GM12878 (cell line): ENCODE measurements around the gene HCN3. TPM values are rescaled to one million over a fixed set of nuclear protein-coding genes. Genes with fewer than 3 reads are reported as not detected.

Experiments
- ATAC-seq: fragments of 200-7000 bp; cut with Tn5 transposase; 3 replicates; pipeline ENCODE4 v1.9.1; 2020; ENCODE audit warnings: mild to moderate bottlenecking, moderate library complexity
- BruUV-seq: library from RNA; stranded (reverse); fragments of 400-500 nt; replicated peaks from 2 replicates; lab custom pipeline; 2021; lab: Mats Ljungman, UMichigan
- CTCF ChIA-PET: fragments of 300-600 bp; sonication (Branson Sonifier 250); formaldehyde crosslinking; extraction: SDS; loops from one replicate; lab custom pipeline; 2021; ENCODE audit warnings: inconsistent platforms; lab: Yijun Ruan, JAX
- POLR2A ChIA-PET: fragments of 350-600 bp; formaldehyde crosslinking; extraction: SDS; loops from one replicate; lab custom pipeline; 2021; ENCODE audit warnings: inconsistent platforms; lab: Charles Lee
- RAD21 ChIA-PET: fragments of 300-600 bp; sonication (Branson Sonifier 250); formaldehyde crosslinking; loops from one replicate; lab custom pipeline; 2023; ENCODE audit warnings: antibody characterized with exemption; ENCODE audit not compliant: unreplicated experiment; lab: Charles Lee
- SMC1A ChIA-PET: fragments of 300-600 bp; sonication (Branson Sonifier 250); formaldehyde crosslinking; loops from one replicate; lab custom pipeline; 2023; ENCODE audit not compliant: unreplicated experiment, uncharacterized antibody; lab: Charles Lee
- DNase-seq: peaks from one replicate; pipeline ENCODE4 v3.0.0-alpha.2; 2011; ENCODE audit warnings: low read depth, low spot score
- FAIRE-seq: peaks from 3 replicates; lab custom pipeline; 2011; peaks lifted over from hg19 to GRCh38; lab: Jason Lieb, UNC
- H2AFZ ChIP-seq: 2 replicates; pipeline ENCODE4 v1.6.0; 2011; ENCODE audit warnings: low read depth, low read length, control low read depth; ENCODE audit not compliant: control insufficient read depth
- H3K27ac ChIP-seq: 2 replicates; pipeline ENCODE4 v1.5.1; 2011; ENCODE audit warnings: control low read depth; ENCODE audit not compliant: control insufficient read depth, insufficient read depth
- H3K27me3 ChIP-seq, 2 experiments: replicated peaks in 1 of 2; 2 replicates each; pipeline versions ENCODE4 v1.6.0 to v1.6.1; 2011; ENCODE audit warnings: low read length in 1 of 2; ENCODE audit not compliant: control insufficient read depth in 2 of 2, insufficient read depth in 2 of 2
- H3K36me3 ChIP-seq, 2 experiments: 2 replicates each; pipeline ENCODE4 v1.5.1; 2011; ENCODE audit warnings: low read length in 1 of 2; ENCODE audit not compliant: control insufficient read depth in 2 of 2, insufficient read depth in 2 of 2
- H3K4me1 ChIP-seq: 2 replicates; pipeline ENCODE4 v1.6.1; 2011; ENCODE audit warnings: mild to moderate bottlenecking, low read length, moderate library complexity, mixed read lengths; ENCODE audit not compliant: control insufficient read depth, insufficient read depth
- H3K4me2 ChIP-seq: 2 replicates; pipeline ENCODE4 v1.6.0; 2011; ENCODE audit warnings: control low read depth; ENCODE audit not compliant: control insufficient read depth, insufficient read depth
- H3K4me3 ChIP-seq: fragments of 200-600 bp; sonication (generic); 2 replicates; pipeline ENCODE4 v1.5.1; 2016
- H3K79me2 ChIP-seq: 2 replicates; pipeline ENCODE4 v1.6.0; 2011; ENCODE audit warnings: low read length; ENCODE audit not compliant: control insufficient read depth, insufficient read depth
- H3K9ac ChIP-seq: 2 replicates; pipeline ENCODE4 v1.8.0; 2011; ENCODE audit warnings: low read length, control low read depth, mixed read lengths; ENCODE audit not compliant: control insufficient read depth, insufficient read depth
- H3K9me3 ChIP-seq: replicated peaks from 3 replicates; pipeline ENCODE4 v1.5.1; 2011; ENCODE audit warnings: mild to moderate bottlenecking, low read length; ENCODE audit not compliant: control insufficient read depth, insufficient read depth
- H4K20me1 ChIP-seq: 2 replicates; pipeline ENCODE4 v1.6.0; 2011; ENCODE audit not compliant: control insufficient read depth, insufficient read depth
- BMI1 ChIP-seq: fragments of 450-650 bp; IDR thresholded peaks from 2 replicates; pipeline ENCODE4 v1.6.1; 2016; ENCODE audit warnings: mild to moderate bottlenecking, moderate library complexity, borderline replicate concordance
- ETV6 ChIP-seq, 2 experiments: fragments of 450-650 bp in 1 of 2; IDR thresholded peaks in 1 of 2; conservative IDR thresholded peaks in 1 of 2; 2 replicates each; pipeline ENCODE4 v1.6.1; 2014; ENCODE audit warnings: antibody characterized with exemption in 1 of 2, borderline replicate concordance in 1 of 2, low read depth in 1 of 2, mild to moderate bottlenecking in 1 of 2, moderate library complexity in 1 of 2
- IKZF1 ChIP-seq: fragments of 450-650 bp; conservative IDR thresholded peaks from 2 replicates; pipeline ENCODE4 v1.6.1; 2017; ENCODE audit warnings: antibody characterized with exemption, mild to moderate bottlenecking
- KAT2A ChIP-seq: conservative IDR thresholded peaks from 2 replicates; pipeline ENCODE4 v1.6.1; 2011; ENCODE audit warnings: low read depth, low read length; ENCODE audit not compliant: control insufficient read depth
- MTA3 ChIP-seq: IDR thresholded peaks from 2 replicates; pipeline ENCODE4 v1.6.1; 2012; ENCODE audit warnings: low read length, inconsistent platforms, borderline replicate concordance
- MYB ChIP-seq: fragments of 150-350 bp; IDR thresholded peaks from 2 replicates; pipeline ENCODE4 v1.6.1; 2014; ENCODE audit warnings: mild to moderate bottlenecking, low read depth, low read length, borderline replicate concordance
- NFXL1 ChIP-seq: fragments of 450-650 bp; IDR thresholded peaks from 2 replicates; pipeline ENCODE4 v1.6.1; 2017; ENCODE audit warnings: antibody characterized with exemption, mild to moderate bottlenecking, borderline replicate concordance
- RAD21 ChIP-seq: IDR thresholded peaks from 2 replicates; pipeline ENCODE4 v1.6.1; 2011; ENCODE audit warnings: mild to moderate bottlenecking, low read depth, low read length, moderate library complexity; ENCODE audit not compliant: insufficient read depth
- RB1 ChIP-seq: fragments of 450-650 bp; formaldehyde crosslinking; IDR thresholded peaks from 2 replicates; pipeline ENCODE4 v1.6.1; 2017; ENCODE audit warnings: mild to moderate bottlenecking, borderline replicate concordance
- RBBP5 ChIP-seq: fragments of 200-600 bp; sonication (generic); conservative IDR thresholded peaks from 2 replicates; pipeline ENCODE4 v1.6.1; 2016
- ZBTB11 ChIP-seq: fragments of 450-650 bp; formaldehyde crosslinking; IDR thresholded peaks from 2 replicates; pipeline ENCODE4 v1.5.0; 2022; ENCODE audit warnings: mild to moderate bottlenecking, missing genetic modification characterization
- ZNF592 ChIP-seq: fragments of 450-650 bp; IDR thresholded peaks from 2 replicates; pipeline ENCODE4 v1.6.1; 2017; ENCODE audit warnings: mild to moderate bottlenecking, moderate library complexity
- WGBS: methylation state at CpG from one replicate; pipeline ENCODE4 v1.1.6; 2016; ENCODE audit warnings: low lambda C conversion rate; ENCODE audit not compliant: insufficient replicate concordance, insufficient coverage; ENCODE audit errors: missing lambda C conversion rate; 5-methylcytosine and 5-hydroxymethylcytosine counted together
- in situ Hi-C: fragments of 300-500 bp; cut with MboI; formaldehyde crosslinking; loops from 9 replicates; pipeline ENCODE4 v1.14.3; 2018; ENCODE audit warnings: mixed read lengths
- intact Hi-C: fragments of 100-400 bp; cut with micrococcal nuclease; formaldehyde crosslinking; loops from one replicate; pipeline ENCODE4 v1.14.2; 2022; ENCODE audit not compliant: unreplicated experiment
- polyA plus RNA-seq, 11 experiments: library from polyadenylated mRNA; depleted of rRNA in 4 of 11; unstranded in 6 of 11; stranded (reverse) in 5 of 11; fragments of >200 nt; fragmentation: Nextera tagmentation in 4 of 11; fragmentation: Illumina TruSeq in 1 of 11; extraction: Ambion mirVana in 4 of 11; extraction: Trizol in 1 of 11; gene quantifications; 1 replicate in 1 of 11; 2 replicates in 10 of 11; pipeline versions ENCODE4 v1.2.1 to v1.2.3, GENCODE V29; 2011 to 2016; ENCODE audit warnings: inconsistent platforms in 2 of 11, missing spikeins in 2 of 11, low read depth in 1 of 11
- total RNA-seq, 4 experiments: library from RNA; depleted of rRNA in 3 of 4; stranded (reverse); fragments of >200 nt in 3 of 4; fragmentation: Illumina TruSeq in 1 of 4; extraction: Trizol in 1 of 4; gene quantifications; 2 replicates each; pipeline versions ENCODE4 v1.2.1 to v1.2.3, GENCODE V29; 2013 to 2021

Gene HCN3
- total and polyA plus RNA-seq, 10 of the 15 experiments (the other 5 are each of a cell fraction or from before 2014, with no cell fraction given) = 0.08 to 4.1 (median 1.8) TPM

- H3K79me2 ChIP-seq = peaks cover 46% of the 10 kb centered on the region
- ChIA-PET RAD21 (no interaction called here), POLR2A (interaction anchor here (0.7 to 1.6 kb wide), 2 partner anchors 9 to 923 kb away, joined by 3 to 4 read pairs; no protein-coding TSS in a partner anchor), SMC1A (interaction anchor here (1.1 kb wide), 1 partner anchor 35 kb away, joined by 3 read pairs; no protein-coding TSS in a partner anchor), CTCF (interaction anchor here (0.9 to 4.5 kb wide), 6 partner anchors 9 to 63 kb away, joined by 3 to 30 read pairs (median 4); partner anchors contain the start of gene HCN3)
- no peaks in the 10 kb centered on the region for H4K20me1 ChIP-seq
- DNase-seq (no peak), ATAC-seq (no peak), FAIRE-seq (no peak)
- TF ChIP-seq KAT2A = no peak
- TF ChIP-seq MTA3 = no peak
- no peak for TF ChIP-seq RAD21
- no peak for TF ChIP-seq ZNF592
- no peak for TF ChIP-seq BMI1
- no peak for TF ChIP-seq IKZF1
- no peak for TF ChIP-seq RB1
- TF ChIP-seq NFXL1 = no peak
- no peak for TF ChIP-seq RBBP5
- TF ChIP-seq MYB = no peak
- TF ChIP-seq ZBTB11 = no peak
- no peak for TF ChIP-seq ETV6 (conservative IDR thresholded peaks at IDR 0.05 in 1 of 2, IDR thresholded peaks at IDR 0.05 in 1 of 2; ENCODE audit: borderline replicate concordance in 1 of 2, low read depth in 1 of 2)
- H3K27ac ChIP-seq = no peak overlapping the region
- no peaks in the 10 kb centered on the region for H3K27me3 ChIP-seq
- 80% methylated on average over 8 of the region's 8 CpGs for WGBS
- BruUV-seq = TSS peak; percentile 28
- H2AFZ ChIP-seq = no peak overlapping the region
- no peak overlapping the region for H3K4me3 ChIP-seq
- no peak overlapping the region for H3K4me2 ChIP-seq
- H3K9ac ChIP-seq = no peak overlapping the region
- in situ Hi-C loops = no loop called here
- H3K36me3 ChIP-seq = peaks cover 0 to 44% of the 10 kb centered on the region in 2 experiments
- peaks cover 10% of the 10 kb centered on the region for H3K4me1 ChIP-seq
- H3K9me3 ChIP-seq = no peaks in the 10 kb centered on the region
- intact Hi-C loops = no loop called here
Observed at GRCh38 chr1:155313261-155313660, 36.0 kb downstream of the HCN3 start.
